BJ (cell line): ENCODE data around the gene C18orf63. TPM values are rescaled to one million over a fixed set of nuclear protein-coding genes. Genes with fewer than 3 reads are reported as not detected.

Source experiments
- polyA plus RNA-seq: library from polyadenylated mRNA; depleted of rRNA; stranded (reverse); fragments of >200 nt; gene quantifications from 2 replicates; pipeline ENCODE4 v1.2.3, GENCODE V29; 2011; rRNA removed

Gene C18orf63
- polyA plus RNA-seq, 1 experiment = not detected

Other genes with a start within 250 kb of the C18orf63 start
- 0.75 and 0.82 TPM in 2 replicates for gene FBXO15, start 168.0 kb upstream of the C18orf63 start, polyA plus RNA-seq
- gene TIMM21, start 167.3 kb upstream of the C18orf63 start, polyA plus RNA-seq = 21.2 and 49.4 TPM in 2 replicates
- gene CYB5A, start 23.9 kb upstream of the C18orf63 start, polyA plus RNA-seq = 66.0 and 86.5 TPM in 2 replicates
- not detected in 2 replicates for gene DIPK1C, start 141.5 kb downstream of the C18orf63 start, polyA plus RNA-seq
- gene CNDP2, start 180.5 kb downstream of the C18orf63 start, polyA plus RNA-seq = 86.6 and 99.4 TPM in 2 replicates
- gene CNDP1, start 218.7 kb downstream of the C18orf63 start, polyA plus RNA-seq = not detected in 2 replicates